OCI-LY7 (cell line): Measurements from ENCODE around the gene USP28. TPM values are rescaled to one million over a fixed set of nuclear protein-coding genes. Genes with fewer than 3 reads are reported as not detected.

ENCODE experiments used
- BruUV-seq: library from RNA; stranded (reverse); fragments of 400-500 nt; replicated peaks from 2 replicates; lab custom pipeline; 2021; lab: Mats Ljungman, UMichigan
- CTCF ChIA-PET: fragments of 300-600 bp; sonication (Branson Sonifier 250); formaldehyde crosslinking; loops from one replicate; lab custom pipeline; 2022; ENCODE audit warnings: antibody characterized with exemption; ENCODE audit not compliant: unreplicated experiment; lab: Charles Lee
- POLR2A ChIA-PET: fragments of 300-600 bp; sonication (Branson Sonifier 250); formaldehyde crosslinking; loops from one replicate; lab custom pipeline; 2022; ENCODE audit warnings: antibody characterized with exemption; lab: Charles Lee
- DNase-seq: peaks from one replicate; pipeline ENCODE4 v3.0.0-alpha.2; 2015; ENCODE audit warnings: low spot score
- H2AFZ ChIP-seq: fragments of 200-600 bp; sonication (generic), shearing (Covaris generic); 2 replicates; pipeline ENCODE4 v1.6.1; 2014; ENCODE audit warnings: mild to moderate bottlenecking, antibody characterized with exemption, low read length, moderate library complexity
- H3K27ac ChIP-seq: fragments of 200-600 bp; sonication (generic); 2 replicates; pipeline ENCODE4 v1.5.1; 2014; ENCODE audit warnings: mixed run types, low read depth, mild to moderate bottlenecking, moderate library complexity, low read length, inconsistent platforms; ENCODE audit not compliant: poor library complexity, severe bottlenecking
- H3K36me3 ChIP-seq: fragments of 200-600 bp; sonication (generic); 2 replicates; pipeline ENCODE4 v1.6.1; 2014; ENCODE audit warnings: mild to moderate bottlenecking, antibody characterized with exemption, low read length, moderate library complexity, mixed read lengths; ENCODE audit not compliant: insufficient read depth
- H3K4me1 ChIP-seq: fragments of 200-600 bp; sonication (generic); 2 replicates; pipeline ENCODE4 v1.5.1; 2014; ENCODE audit warnings: mild to moderate bottlenecking, low read length; ENCODE audit not compliant: insufficient read depth, poor library complexity, severe bottlenecking
- H3K4me2 ChIP-seq: fragments of 200-600 bp; sonication (generic); 2 replicates; pipeline ENCODE4 v1.6.1; 2014; ENCODE audit warnings: mild to moderate bottlenecking, low read length
- H3K4me3 ChIP-seq: fragments of 200-600 bp; sonication (generic); 2 replicates; pipeline ENCODE4 v1.5.1; 2014; ENCODE audit warnings: mild to moderate bottlenecking, low read depth, low read length; ENCODE audit not compliant: poor library complexity, severe bottlenecking
- H3K79me2 ChIP-seq: fragments of 200-600 bp; sonication (generic); 2 replicates; pipeline ENCODE4 v1.6.1; 2016; ENCODE audit warnings: low read depth, mild to moderate bottlenecking, low read length, moderate library complexity, mixed read lengths; ENCODE audit not compliant: insufficient read depth
- H3K9me2 ChIP-seq: fragments of 200-600 bp; sonication (generic); 2 replicates; pipeline ENCODE4 v1.6.1; 2016; ENCODE audit warnings: mild to moderate bottlenecking, low read length, mixed read lengths; ENCODE audit not compliant: insufficient read depth
- H3K9me3 ChIP-seq: fragments of 200-600 bp; sonication (generic); 2 replicates; pipeline ENCODE4 v1.6.1; 2014; ENCODE audit warnings: mild to moderate bottlenecking, mixed run types, low read length, mixed read lengths
- H4K20me1 ChIP-seq: fragments of 200-600 bp; sonication (generic); 2 replicates; pipeline ENCODE4 v1.6.1; 2014; ENCODE audit warnings: mild to moderate bottlenecking, antibody characterized with exemption, low read length, moderate library complexity, mixed read lengths; ENCODE audit not compliant: insufficient read depth
- CTCF ChIP-seq: fragments of 200-600 bp; sonication (generic); conservative IDR thresholded peaks from 2 replicates; pipeline ENCODE4 v1.5.1; 2014; ENCODE audit warnings: mild to moderate bottlenecking, antibody characterized with exemption, low read length, moderate library complexity, mixed read lengths
- EZH2phosphoT487 ChIP-seq: fragments of 200-600 bp; sonication (generic); IDR thresholded peaks from 2 replicates; pipeline ENCODE4 v1.6.1; 2018; ENCODE audit warnings: low read depth, borderline replicate concordance, mild to moderate bottlenecking, mixed run types, antibody characterized with exemption, low read length, moderate library complexity, mixed read lengths
- intact Hi-C: fragments of 100-400 bp; cut with micrococcal nuclease; formaldehyde crosslinking; loops from one replicate; pipeline ENCODE4 v1.10.0; 2022; ENCODE audit not compliant: unreplicated experiment
- total RNA-seq, 2 experiments: library from RNA; depleted of rRNA in 1 of 2; stranded (reverse); fragments of >200 nt in 1 of 2; shearing (Covaris generic) in 1 of 2; gene quantifications; 2 replicates each; pipeline ENCODE4 v1.2.3, GENCODE V29; 2014 to 2022

Gene USP28
- total RNA-seq, 2 experiments from 2014 or later: 26.8 to 37.1 TPM

DNA sequence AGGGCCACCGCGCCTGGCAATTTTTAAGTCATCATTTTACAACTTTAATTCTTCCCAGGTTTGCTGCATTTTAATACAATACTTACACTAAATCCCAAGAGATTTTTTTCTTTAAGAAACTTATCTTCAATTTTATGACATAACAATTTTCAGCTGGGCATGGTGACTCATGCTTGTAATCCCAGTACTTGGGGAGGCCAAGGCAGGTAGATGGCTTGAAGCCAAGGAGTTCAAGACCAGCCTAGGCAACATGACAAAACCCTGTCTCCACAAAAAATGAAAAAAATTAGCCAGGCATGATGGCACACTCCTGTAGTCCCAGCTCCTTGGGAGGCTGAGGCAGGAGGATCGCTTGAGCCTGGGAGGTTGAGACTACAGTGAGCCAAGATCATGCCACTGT is 56.9 kb downstream of the USP28 start:
- Histone ChIP-seq H3K9me2 (no peaks in the 10 kb centered on the region), H3K4me2 (no peak overlapping the region), H3K27ac (no peak overlapping the region), H3K36me3 (peaks cover 57% of the 10 kb centered on the region), H3K9me3 (no peaks in the 10 kb centered on the region), H3K79me2 (no peaks in the 10 kb centered on the region), H3K4me3 (no peak overlapping the region), H3K4me1 (no peaks in the 10 kb centered on the region), H4K20me1 (no peaks in the 10 kb centered on the region), H2AFZ (no peak overlapping the region)
- DNase-seq: no peak
- ChIA-PET POLR2A (no interaction called here), CTCF (no interaction called here)
- intact Hi-C loops: no loop called here
- BruUV-seq: no TSS peak
- no peak for TF ChIP-seq CTCF
- no peak for TF ChIP-seq EZH2phosphoT487

DNA sequence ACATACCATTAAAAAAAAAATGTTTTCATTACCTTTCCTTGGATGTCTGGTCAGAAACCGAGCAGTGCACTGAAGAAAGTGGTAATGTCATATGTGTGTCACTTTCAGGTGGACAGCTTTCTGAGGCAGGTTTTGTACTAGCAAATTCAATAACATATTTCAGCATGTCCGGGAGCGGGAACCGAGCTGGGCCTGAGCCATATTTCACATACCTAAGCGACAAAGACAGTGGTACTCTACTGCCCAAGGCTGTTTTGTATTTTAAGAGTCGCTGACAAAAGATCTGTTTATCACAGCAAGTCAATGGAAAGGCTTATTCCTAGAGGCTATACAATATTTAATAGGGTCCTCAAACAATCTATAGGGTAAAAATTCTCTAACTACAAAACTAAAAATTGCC is 57.7 kb downstream of the USP28 start:
- no peak for DNase-seq
- no peaks in the 10 kb centered on the region for H3K9me3 ChIP-seq
- H3K36me3 ChIP-seq: peaks cover 57% of the 10 kb centered on the region
- H3K79me2 ChIP-seq: no peaks in the 10 kb centered on the region
- BruUV-seq: no TSS peak
- no peak overlapping the region for H3K4me3 ChIP-seq
- TF ChIP-seq CTCF: no peak
- no peak for TF ChIP-seq EZH2phosphoT487
- no peaks in the 10 kb centered on the region for H3K9me2 ChIP-seq
- H4K20me1 ChIP-seq: no peaks in the 10 kb centered on the region
- ChIA-PET CTCF (no interaction called here), POLR2A (no interaction called here)
- H3K27ac ChIP-seq: no peak overlapping the region
- H3K4me1 ChIP-seq: no peaks in the 10 kb centered on the region
- H3K4me2 ChIP-seq: no peak overlapping the region
- H2AFZ ChIP-seq: no peak overlapping the region
- intact Hi-C loops: no loop called here

- H3K79me2 ChIP-seq: no peaks in the 10 kb centered on the region
- H3K4me1 ChIP-seq: no peaks in the 10 kb centered on the region
- H4K20me1 ChIP-seq: no peaks in the 10 kb centered on the region
- H3K4me2 ChIP-seq: no peak overlapping the region
- POLR2A ChIA-PET: no interaction called here
- intact Hi-C loops: no loop called here
- CTCF ChIA-PET: no interaction called here
- H3K9me2 ChIP-seq: no peaks in the 10 kb centered on the region
- BruUV-seq: no TSS peak
- H3K4me3 ChIP-seq: no peak overlapping the region
- peaks cover 58% of the 10 kb centered on the region for H3K36me3 ChIP-seq
- no peak for DNase-seq
- no peak for TF ChIP-seq EZH2phosphoT487
- no peak for TF ChIP-seq CTCF
- no peak overlapping the region for H3K27ac ChIP-seq
- no peak overlapping the region for H2AFZ ChIP-seq
- no peaks in the 10 kb centered on the region for H3K9me3 ChIP-seq
Observed at GRCh38 chr11:113817162-113817561, 58.2 kb downstream of the USP28 start.
